Stimulated activated memory B cell treated with anti-CD40 and anti-IgM and Interleukin-4, amounts not matched to agents 10 μg/mL and 1 μg/mL and 100 μg/mL, for 72 hours (primary cell): ENCODE results near the gene ARID5B.
A peak's percentile ranks its signal among the peaks of the same experiment; 100 is the strongest.

ENCODE experiments used
- ATAC-seq: fragments of 150-1000 bp; cut with Tn5 transposase; 2 replicates; pipeline ENCODE4 v1.10.0; 2021
- H3K27ac Mint-ChIP-seq: one replicate; pipeline ENCODE4 v1.8.0; 2022; ENCODE audit warnings: mild to moderate bottlenecking, mixed read lengths
- H3K27me3 Mint-ChIP-seq: one replicate; pipeline ENCODE4 v1.8.0; 2022; ENCODE audit warnings: mixed read lengths
- H3K36me3 Mint-ChIP-seq: one replicate; pipeline ENCODE4 v1.8.0; 2022; ENCODE audit warnings: mixed read lengths
- H3K4me1 Mint-ChIP-seq: one replicate; pipeline ENCODE4 v1.8.0; 2022; ENCODE audit warnings: mixed read lengths
- H3K4me3 Mint-ChIP-seq: one replicate; pipeline ENCODE4 v1.8.0; 2022; ENCODE audit warnings: mild to moderate bottlenecking, moderate library complexity, mixed read lengths
- H3K9me3 Mint-ChIP-seq: one replicate; pipeline ENCODE4 v1.8.0; 2022; ENCODE audit warnings: mixed read lengths

The ARID5B gene

GRCh38 chr10:62096256-62096933 lies 194.9 kb downstream of the ARID5B start:
- peaks cover 5% of the 10 kb centered on the region for H3K9me3 Mint-ChIP-seq
- peaks cover 58% of the 10 kb centered on the region for H3K36me3 Mint-ChIP-seq
- no peak overlapping the region for H3K4me3 Mint-ChIP-seq
- ATAC-seq: no peak
- no peak overlapping the region for H3K27ac Mint-ChIP-seq
- H3K27me3 Mint-ChIP-seq: no peaks in the 10 kb centered on the region
- H3K4me1 Mint-ChIP-seq: peaks cover 20% of the 10 kb centered on the region

DNA sequence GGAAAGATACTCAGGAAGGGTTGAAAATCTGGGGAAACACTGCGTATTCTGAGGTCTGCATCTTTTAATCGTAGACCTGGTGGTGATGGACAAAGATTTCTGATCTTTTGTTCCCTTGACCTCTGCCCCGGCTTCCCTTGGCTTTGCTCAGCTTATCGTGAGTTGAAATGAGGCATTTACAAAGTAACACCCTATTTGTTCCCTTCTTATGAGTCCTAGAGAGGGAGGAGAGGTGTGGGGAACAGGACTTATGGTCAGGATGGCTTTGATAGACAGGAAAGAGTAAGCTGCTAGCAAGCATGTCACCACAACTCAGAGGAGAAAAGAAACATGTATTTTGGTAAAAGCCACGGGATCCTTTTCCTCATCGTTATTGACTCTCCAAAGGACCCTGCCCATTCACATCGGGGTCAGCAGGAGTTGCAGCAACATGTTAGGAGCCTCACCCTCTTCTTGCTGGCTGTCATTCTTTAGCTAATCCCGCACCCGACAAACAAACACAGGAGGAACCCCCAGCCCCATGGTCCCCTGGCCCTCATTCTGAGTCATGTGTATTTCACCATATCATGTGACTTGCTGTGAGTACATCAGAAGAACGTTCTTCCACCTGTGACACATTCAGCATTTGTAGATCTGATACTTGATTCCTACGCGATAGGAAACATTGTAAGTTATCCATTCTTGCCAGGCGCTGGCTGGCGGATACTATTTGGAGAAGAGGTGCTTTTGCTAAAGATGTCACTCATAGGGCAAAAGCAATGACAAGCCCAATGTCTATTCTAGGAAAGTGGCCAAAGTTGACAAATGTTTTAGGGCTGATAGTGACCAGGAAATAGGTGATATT lies 197.0 kb downstream of the ARID5B start:
- H3K27me3 Mint-ChIP-seq: no peaks in the 10 kb centered on the region
- no peak for ATAC-seq
- H3K4me1 Mint-ChIP-seq: peaks cover 27% of the 10 kb centered on the region
- no peak overlapping the region for H3K4me3 Mint-ChIP-seq
- H3K27ac Mint-ChIP-seq: peak overlapping the region; percentile 12
- peaks cover 37% of the 10 kb centered on the region for H3K36me3 Mint-ChIP-seq
- peaks cover 5% of the 10 kb centered on the region for H3K9me3 Mint-ChIP-seq

GRCh38 chr10:62099299-62099698 lies 197.8 kb downstream of the ARID5B start:
- no peak for ATAC-seq
- Mint-ChIP-seq H3K27ac (no peak overlapping the region), H3K4me3 (no peak overlapping the region), H3K27me3 (no peaks in the 10 kb centered on the region), H3K36me3 (peaks cover 29% of the 10 kb centered on the region), H3K4me1 (peaks cover 34% of the 10 kb centered on the region), H3K9me3 (peaks cover 5% of the 10 kb centered on the region)

DNA sequence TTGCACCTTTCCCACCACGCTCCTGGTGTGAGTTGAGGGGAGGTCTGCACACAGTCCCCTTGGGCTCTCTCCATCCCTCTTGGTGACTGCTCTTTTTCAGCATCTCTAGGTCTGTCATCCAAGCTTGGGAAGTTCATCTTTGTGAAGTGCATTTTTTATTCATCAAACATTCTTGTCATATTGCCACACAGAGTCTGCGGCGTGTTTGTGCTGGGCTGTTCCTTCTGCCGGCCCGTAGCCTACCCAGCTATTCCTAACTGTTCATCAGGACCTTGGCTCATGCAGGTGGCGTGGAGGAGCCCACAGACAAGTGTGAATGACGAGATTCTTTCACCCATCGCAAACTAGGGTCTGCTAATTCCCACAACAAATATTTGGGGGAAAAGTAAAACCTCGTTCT lies 202.4 kb downstream of the ARID5B start:
- no peaks in the 10 kb centered on the region for H3K9me3 Mint-ChIP-seq
- no peaks in the 10 kb centered on the region for H3K27me3 Mint-ChIP-seq
- H3K4me3 Mint-ChIP-seq: no peak overlapping the region
- peaks cover 55% of the 10 kb centered on the region for H3K4me1 Mint-ChIP-seq
- ATAC-seq: no peak
- H3K36me3 Mint-ChIP-seq: no peaks in the 10 kb centered on the region
- peak overlapping the region; percentile 73 for H3K27ac Mint-ChIP-seq

DNA sequence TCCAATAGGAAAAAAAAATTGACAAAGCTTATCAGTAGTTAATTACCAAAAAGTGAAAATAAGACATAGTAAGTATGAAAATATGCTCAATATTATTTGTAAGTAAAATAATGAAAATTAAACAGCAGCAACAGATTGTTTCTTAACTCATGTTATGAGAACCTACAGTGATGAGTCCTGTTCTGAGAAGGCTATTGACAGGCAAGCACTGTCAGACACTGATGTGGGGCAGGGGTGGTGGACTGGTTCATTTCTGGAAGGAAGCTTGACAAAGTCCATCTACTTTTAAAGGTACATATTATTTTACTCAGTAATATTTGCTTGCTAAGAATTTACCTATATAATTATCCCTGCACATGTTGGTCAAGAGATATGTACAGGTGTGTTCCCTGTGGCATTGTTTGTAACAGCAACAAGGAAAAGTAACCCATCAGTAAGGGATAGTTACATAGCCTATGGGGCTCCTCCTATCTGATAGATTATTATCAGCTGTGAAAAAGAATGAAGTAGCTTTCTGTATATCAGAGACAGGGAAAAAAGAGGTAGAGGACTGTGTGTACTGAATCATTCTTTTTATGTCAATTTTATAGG lies 205.5 kb downstream of the ARID5B start:
- no peaks in the 10 kb centered on the region for H3K36me3 Mint-ChIP-seq
- H3K4me1 Mint-ChIP-seq: peaks cover 82% of the 10 kb centered on the region
- ATAC-seq: no peak
- H3K9me3 Mint-ChIP-seq: no peaks in the 10 kb centered on the region
- no peaks in the 10 kb centered on the region for H3K27me3 Mint-ChIP-seq
- H3K27ac Mint-ChIP-seq: peak overlapping the region; percentile 60
- H3K4me3 Mint-ChIP-seq: no peak overlapping the region

DNA sequence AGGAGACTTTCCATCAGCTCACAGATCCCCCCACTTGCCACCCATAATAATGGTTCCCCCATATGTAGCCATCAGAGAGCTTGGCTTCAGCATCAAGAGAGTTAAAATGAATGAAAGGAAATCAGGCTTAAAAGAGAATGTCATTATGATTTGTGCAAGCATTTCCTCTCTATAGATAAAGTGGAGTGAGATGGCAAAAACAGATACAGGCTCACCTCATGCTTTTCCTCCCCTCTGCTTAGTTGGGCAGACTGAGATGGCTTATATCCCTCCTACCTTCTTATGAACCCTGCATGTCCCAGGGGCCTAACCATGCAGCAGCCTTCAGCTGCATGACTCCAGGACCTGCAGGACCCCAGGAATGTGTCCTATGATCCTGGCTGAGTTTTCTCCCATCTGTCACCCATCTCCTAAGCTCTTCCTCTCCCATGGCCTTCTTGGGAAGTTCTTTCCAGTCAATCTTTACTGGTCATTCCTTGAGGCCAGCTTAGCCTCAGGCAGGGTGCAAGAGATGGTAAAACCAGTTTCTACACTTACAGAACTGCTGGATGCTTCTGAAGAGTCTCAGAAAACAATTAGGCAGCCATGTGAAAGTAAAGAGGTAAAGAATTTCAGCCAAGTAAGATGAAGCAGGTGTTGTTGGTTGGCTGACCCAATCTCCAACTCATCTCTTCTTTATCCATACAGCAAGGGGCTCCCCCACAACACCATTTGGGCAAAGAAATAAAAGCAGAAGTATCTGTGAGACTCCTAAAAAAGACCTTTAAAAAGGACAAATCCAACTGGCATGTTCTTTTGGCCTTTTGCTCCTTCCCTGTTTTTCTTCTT lies 207.5 kb downstream of the ARID5B start:
- Mint-ChIP-seq H3K27me3 (no peaks in the 10 kb centered on the region), H3K4me3 (peak overlapping the region; percentile 25), H3K27ac (peak overlapping the region; percentile 91), H3K36me3 (no peaks in the 10 kb centered on the region), H3K9me3 (no peaks in the 10 kb centered on the region), H3K4me1 (peaks cover 67% of the 10 kb centered on the region)
- peak; percentile 31 for ATAC-seq

DNA sequence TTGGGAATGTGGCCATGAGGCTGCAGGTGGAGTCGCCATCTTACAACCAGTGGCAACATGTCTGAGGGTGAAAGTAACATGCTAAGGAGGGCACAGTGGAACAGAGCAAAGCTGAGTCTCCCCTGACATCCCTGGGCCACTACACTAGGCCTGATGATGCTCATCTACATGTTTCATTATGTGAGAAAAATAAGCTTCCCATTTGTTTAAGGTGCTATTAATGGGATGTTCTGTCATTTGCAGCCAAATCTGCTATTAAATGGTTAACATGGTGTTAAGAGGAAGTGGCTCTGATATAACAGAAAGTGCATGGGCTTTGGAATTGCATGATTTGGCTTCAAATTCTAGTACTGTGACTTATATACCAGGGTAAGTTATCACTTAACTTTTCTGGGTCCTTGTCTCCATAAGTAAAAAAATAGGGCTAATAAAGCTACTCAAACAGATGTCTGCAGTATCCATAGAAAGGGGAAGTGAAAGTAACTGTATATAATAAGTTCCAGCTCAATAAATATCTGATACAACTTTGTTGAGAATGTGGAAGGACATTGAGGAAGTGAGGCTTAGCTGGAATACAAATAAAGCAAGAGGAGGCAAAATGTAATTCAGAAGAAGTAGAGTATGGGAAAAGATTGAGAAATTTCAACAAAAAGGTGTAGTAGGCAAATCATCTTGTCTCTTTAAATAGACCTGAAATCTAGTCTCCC lies 208.2 kb downstream of the ARID5B start:
- H3K36me3 Mint-ChIP-seq: no peaks in the 10 kb centered on the region
- peaks cover 59% of the 10 kb centered on the region for H3K4me1 Mint-ChIP-seq
- peak; percentile 91 for ATAC-seq
- peak overlapping the region; percentile 91 for H3K27ac Mint-ChIP-seq
- no peaks in the 10 kb centered on the region for H3K9me3 Mint-ChIP-seq
- H3K4me3 Mint-ChIP-seq: no peak overlapping the region
- no peaks in the 10 kb centered on the region for H3K27me3 Mint-ChIP-seq

GRCh38 chr10:62112300-62112699 lies 210.8 kb downstream of the ARID5B start:
- no peaks in the 10 kb centered on the region for H3K9me3 Mint-ChIP-seq
- H3K36me3 Mint-ChIP-seq: no peaks in the 10 kb centered on the region
- H3K27me3 Mint-ChIP-seq: no peaks in the 10 kb centered on the region
- H3K4me1 Mint-ChIP-seq: peaks cover 44% of the 10 kb centered on the region
- no peak overlapping the region for H3K27ac Mint-ChIP-seq
- ATAC-seq: no peak
- H3K4me3 Mint-ChIP-seq: no peak overlapping the region

DNA sequence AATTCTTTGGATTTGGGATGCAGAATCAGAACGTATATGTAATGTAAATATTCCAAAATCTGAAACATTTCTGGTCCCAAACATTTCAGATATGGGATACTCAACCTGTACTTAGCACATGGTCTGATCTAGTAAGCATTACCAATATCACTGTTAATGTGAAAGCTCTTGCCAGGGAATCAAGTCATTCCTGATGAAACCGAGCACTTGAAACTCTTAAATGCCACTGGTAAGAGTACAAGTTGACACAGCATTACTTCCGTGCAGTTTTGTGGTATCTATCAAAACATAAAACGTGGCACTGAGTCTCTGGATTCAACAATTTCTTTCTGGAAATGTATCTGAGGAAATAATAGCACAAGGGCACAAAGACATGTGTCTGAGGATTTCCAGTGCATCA lies 211.5 kb downstream of the ARID5B start:
- Mint-ChIP-seq H3K27me3 (no peaks in the 10 kb centered on the region), H3K4me3 (no peak overlapping the region), H3K9me3 (no peaks in the 10 kb centered on the region), H3K27ac (no peak overlapping the region), H3K36me3 (no peaks in the 10 kb centered on the region), H3K4me1 (peaks cover 42% of the 10 kb centered on the region)
- no peak for ATAC-seq

GRCh38 chr10:62113680-62114079 lies 212.2 kb downstream of the ARID5B start:
- ATAC-seq: no peak

GRCh38 chr10:62115321-62115720 lies 213.8 kb downstream of the ARID5B start:
- H3K36me3 Mint-ChIP-seq: no peaks in the 10 kb centered on the region
- H3K27ac Mint-ChIP-seq: peak overlapping the region; percentile 52
- peaks cover 27% of the 10 kb centered on the region for H3K4me1 Mint-ChIP-seq
- no peaks in the 10 kb centered on the region for H3K27me3 Mint-ChIP-seq
- no peak for ATAC-seq
- no peaks in the 10 kb centered on the region for H3K9me3 Mint-ChIP-seq
- no peak overlapping the region for H3K4me3 Mint-ChIP-seq

More at GRCh38 chr10:62113680-62114079, 212.2 kb downstream of the ARID5B start:
- Mint-ChIP-seq H3K4me3 (no peak overlapping the region), H3K4me1 (peaks cover 43% of the 10 kb centered on the region), H3K9me3 (no peaks in the 10 kb centered on the region), H3K27me3 (no peaks in the 10 kb centered on the region), H3K36me3 (no peaks in the 10 kb centered on the region), H3K27ac (no peak overlapping the region)

- no peaks in the 10 kb centered on the region for H3K27me3 Mint-ChIP-seq
- no peak overlapping the region for H3K4me3 Mint-ChIP-seq
- ATAC-seq: no peak
- no peaks in the 10 kb centered on the region for H3K36me3 Mint-ChIP-seq
- peaks cover 22% of the 10 kb centered on the region for H3K4me1 Mint-ChIP-seq
- H3K9me3 Mint-ChIP-seq: no peaks in the 10 kb centered on the region
- H3K27ac Mint-ChIP-seq: peak overlapping the region; percentile 52
Observed at GRCh38 chr10:62115842-62116241, 214.3 kb downstream of the ARID5B start.

DNA sequence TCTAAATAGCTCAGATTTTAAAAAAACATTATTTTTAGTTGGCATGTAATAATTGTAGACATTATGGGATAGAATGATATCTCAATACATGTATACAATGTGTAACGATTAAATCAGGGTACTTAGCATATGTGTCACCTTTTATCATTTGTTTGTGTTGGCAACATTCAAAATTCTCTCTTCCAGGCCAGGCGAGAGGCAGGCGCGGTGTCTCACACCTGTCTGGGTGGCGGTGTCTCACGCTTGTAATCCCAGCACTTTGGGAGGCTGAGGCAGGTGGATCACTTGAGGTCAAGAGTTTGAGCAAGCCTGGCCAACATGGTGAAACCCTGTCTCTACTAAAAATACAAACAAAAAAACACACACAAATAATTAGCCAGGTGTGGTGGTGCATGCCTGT lies 215.4 kb downstream of the ARID5B start:
- H3K4me1 Mint-ChIP-seq: peaks cover 20% of the 10 kb centered on the region
- H3K27me3 Mint-ChIP-seq: no peaks in the 10 kb centered on the region
- H3K9me3 Mint-ChIP-seq: no peaks in the 10 kb centered on the region
- no peak overlapping the region for H3K4me3 Mint-ChIP-seq
- ATAC-seq: no peak
- no peaks in the 10 kb centered on the region for H3K36me3 Mint-ChIP-seq
- H3K27ac Mint-ChIP-seq: peak overlapping the region; percentile 52

DNA sequence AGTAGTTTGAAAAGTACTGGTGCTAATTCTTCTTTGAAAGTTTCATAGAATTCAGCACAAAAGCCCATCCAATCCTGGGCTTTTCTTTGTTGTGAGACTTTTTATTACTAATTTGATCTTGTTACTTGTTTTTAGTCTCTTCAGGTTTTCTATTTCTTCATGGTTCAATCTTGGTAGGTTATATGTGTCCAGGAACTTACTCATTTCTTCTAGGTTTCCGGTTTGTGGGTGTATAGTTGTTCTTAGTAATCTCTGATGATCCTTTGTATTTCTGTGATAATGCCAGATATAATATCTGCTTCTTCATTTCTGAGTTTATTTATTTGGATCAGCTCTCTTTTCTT lies 219.7 kb downstream of the ARID5B start:
- Mint-ChIP-seq H3K4me1 (peaks cover 13% of the 10 kb centered on the region), H3K9me3 (peaks cover 8% of the 10 kb centered on the region), H3K27me3 (no peaks in the 10 kb centered on the region), H3K27ac (peak overlapping the region; percentile 13), H3K4me3 (no peak overlapping the region), H3K36me3 (peaks cover 9% of the 10 kb centered on the region)
- ATAC-seq: no peak
